Suprapubic skin (tissue), 4 donors: ENCODE data around the gene TRPV4. TPM values are rescaled to one million over a fixed set of nuclear protein-coding genes. Genes with fewer than 3 reads are reported as not detected.
"Not testable (repeated sequence)": the region's sequence is repeated elsewhere in the genome, so short reads cannot be mapped to it uniquely, and the experiment has no call there.

Experiments
- DNase-seq, 2 donors: peaks; one replicate each; pipeline ENCODE4 v3.0.0-alpha.2; 2019; ENCODE audit warnings: low spot score in 2 of 2
- H3K27ac ChIP-seq: fragments of 200-600 bp; sonication (generic); one replicate; pipeline ENCODE4 v1.5.1; 2019
- H3K27me3 ChIP-seq: fragments of 200-600 bp; sonication (generic); one replicate; pipeline ENCODE4 v1.5.1; 2019
- H3K36me3 ChIP-seq: fragments of 200-600 bp; sonication (generic); one replicate; pipeline ENCODE4 v1.5.1; 2019
- H3K4me1 ChIP-seq: fragments of 200-600 bp; sonication (generic); one replicate; pipeline ENCODE4 v1.5.1; 2019
- H3K4me3 ChIP-seq: fragments of 200-600 bp; sonication (generic); one replicate; pipeline ENCODE4 v1.5.1; 2019; ENCODE audit warnings: mild to moderate bottlenecking
- H3K9me3 ChIP-seq: fragments of 200-600 bp; sonication (generic); one replicate; pipeline ENCODE4 v1.5.1; 2019
- CTCF ChIP-seq, 2 donors: fragments of 200-600 bp in 1 of 2; fragments of 450-650 bp in 1 of 2; sonication (generic) in 1 of 2; IDR thresholded peaks; one replicate each; pipeline ENCODE4 v1.5.1; 2016 to 2019; ENCODE audit warnings: antibody characterized with exemption in 2 of 2, mild to moderate bottlenecking in 1 of 2, moderate library complexity in 1 of 2
- EP300 ChIP-seq: sonication (generic); formaldehyde crosslinking; IDR thresholded peaks from one replicate; pipeline ENCODE4 v1.6.1; 2017; ENCODE audit warnings: antibody characterized with exemption
- POLR2A ChIP-seq, 2 donors: fragments of 450-650 bp; IDR thresholded peaks; one replicate each; pipeline ENCODE4 v1.6.1; 2017; ENCODE audit warnings: antibody characterized with exemption in 2 of 2, mild to moderate bottlenecking in 2 of 2, moderate library complexity in 2 of 2
- POLR2AphosphoS5 ChIP-seq, 3 donors: sonication (generic); formaldehyde crosslinking; IDR thresholded peaks; one replicate each; pipeline ENCODE4 v1.6.1; 2017; ENCODE audit warnings: antibody characterized with exemption in 3 of 3
- WGBS: methylation state at CpG from one replicate; pipeline ENCODE4 v1.1.5; 2018; 5-methylcytosine and 5-hydroxymethylcytosine counted together
- total RNA-seq, 4 donors: library from RNA; depleted of rRNA; stranded (reverse); fragments of >200 nt; gene quantifications; one replicate each; pipeline ENCODE4 v1.1.0, GENCODE V29; 2016

The TRPV4 gene
- total RNA-seq, 4 donors from 2014 or later, result 4.0 to 11.9 (median 5.4) TPM

GRCh38 chr12:109863847-109864712, 30.9 kb upstream of the TRPV4 start:
- no peak for DNase-seq
- Histone ChIP-seq H3K36me3 (peaks cover 5% of the 10 kb centered on the region), H3K4me1 (peaks cover 50% of the 10 kb centered on the region), H3K9me3 (no peaks in the 10 kb centered on the region), H3K4me3 (no peak overlapping the region), H3K27me3 (no peaks in the 10 kb centered on the region), H3K27ac (peak overlapping the region; percentile 82)
- TF ChIP-seq CTCF (IDR thresholded peaks at IDR 0.05) (no peak), EP300 (no peak), POLR2AphosphoS5 (IDR thresholded peaks at IDR 0.05) (peak in 1 of 3 donors; percentile 34)
- WGBS, result 67% methylated on average over 7 of the region's 9 CpGs

DNA sequence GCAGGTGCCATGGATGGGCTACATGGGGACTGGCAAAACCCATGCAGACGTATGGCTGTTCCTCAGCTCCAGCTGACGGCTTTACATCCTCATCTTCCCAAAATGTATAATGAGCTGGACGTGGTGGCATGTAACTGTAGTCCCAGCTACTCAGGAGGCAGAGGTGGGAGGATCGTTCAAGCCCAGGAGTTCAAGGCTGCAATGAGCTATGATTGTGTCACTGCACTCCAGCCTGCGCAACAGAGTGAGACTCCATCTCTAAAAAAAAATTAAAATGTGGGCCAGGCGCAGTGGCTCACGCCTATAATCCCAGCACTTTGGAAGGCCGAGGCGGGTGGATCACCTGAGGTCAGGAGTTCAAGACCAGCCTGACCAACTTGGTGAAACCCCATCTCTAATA, 29.3 kb upstream of the TRPV4 start:
- DNase-seq, H3K27me3 ChIP-seq, H3K27ac ChIP-seq, H3K9me3 ChIP-seq, H3K4me3 ChIP-seq: not testable (repeated sequence)
- 89% methylated on average over 9 of the region's 9 CpGs for WGBS
- peaks cover 17% of the 10 kb centered on the region for H3K36me3 ChIP-seq
- peaks cover 45% of the 10 kb centered on the region for H3K4me1 ChIP-seq

DNA sequence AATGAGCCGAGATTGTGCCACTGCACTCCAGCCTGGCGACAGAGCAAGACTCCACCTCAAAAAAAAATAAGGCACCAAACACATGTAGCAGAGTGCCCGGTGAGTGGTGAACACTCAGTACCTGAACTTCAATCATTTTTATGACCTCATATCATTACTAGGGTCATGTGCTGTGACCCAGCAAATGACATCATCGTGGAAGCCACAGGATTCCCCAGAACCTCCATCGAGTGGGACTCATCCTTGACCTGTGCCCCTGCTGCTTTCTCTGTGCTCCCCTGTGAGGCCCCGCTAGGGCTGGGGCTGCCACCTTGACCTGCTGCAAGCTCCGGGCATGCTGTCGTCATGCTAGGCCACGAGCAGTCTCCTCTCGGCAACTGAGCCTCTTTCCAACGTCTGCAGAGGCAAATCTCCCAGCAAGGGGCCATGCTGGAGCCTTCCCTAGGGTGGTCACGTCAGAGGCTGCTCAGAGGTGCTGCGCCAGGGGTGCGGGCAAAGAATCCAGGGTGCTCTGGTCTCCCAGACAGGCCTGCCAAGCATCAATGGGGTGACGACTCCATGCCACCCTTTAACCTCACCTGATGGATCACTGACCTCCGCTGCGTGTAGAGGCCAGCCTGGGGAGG, 28.6 kb upstream of the TRPV4 start:
- no peak for DNase-seq
- TF ChIP-seq CTCF (IDR thresholded peaks at IDR 0.05) (no peak), POLR2A (IDR thresholded peaks at IDR 0.05) (no peak), EP300 (no peak), POLR2AphosphoS5 (IDR thresholded peaks at IDR 0.05) (no peak)
- Histone ChIP-seq H3K27me3 (no peaks in the 10 kb centered on the region), H3K4me1 (peaks cover 45% of the 10 kb centered on the region), H3K4me3 (no peak overlapping the region), H3K36me3 (peaks cover 24% of the 10 kb centered on the region), H3K9me3 (no peaks in the 10 kb centered on the region), H3K27ac (no peak overlapping the region)
- 76% methylated on average over 7 of the region's 17 CpGs for WGBS

DNA sequence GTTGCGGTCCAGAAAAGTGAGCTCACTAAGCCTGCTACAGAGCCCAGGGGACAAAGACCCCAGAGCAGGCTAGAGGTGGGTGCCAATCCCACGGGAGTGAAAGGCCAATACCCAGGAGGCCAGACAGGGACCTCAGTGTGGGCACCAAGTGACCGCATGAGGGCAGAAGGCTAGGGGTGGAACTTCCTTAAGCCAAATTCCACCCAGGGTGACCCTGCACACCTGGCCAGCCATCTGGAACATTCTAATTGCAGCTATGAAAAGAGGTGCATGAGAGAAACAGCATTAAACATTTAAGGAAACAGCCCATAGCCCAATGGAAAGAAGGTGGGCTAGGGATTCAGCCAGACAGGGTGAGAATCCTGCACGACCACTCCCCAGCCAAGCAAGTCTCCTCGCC, 27.8 kb upstream of the TRPV4 start:
- no peak for DNase-seq
- no peak overlapping the region for H3K4me3 ChIP-seq
- 99% methylated on average over 5 of the region's 5 CpGs for WGBS
- no peaks in the 10 kb centered on the region for H3K27me3 ChIP-seq
- H3K36me3 ChIP-seq, result peaks cover 32% of the 10 kb centered on the region
- peaks cover 39% of the 10 kb centered on the region for H3K4me1 ChIP-seq
- TF ChIP-seq EP300 (no peak), POLR2AphosphoS5 (IDR thresholded peaks at IDR 0.05) (no peak), POLR2A (IDR thresholded peaks at IDR 0.05) (no peak), CTCF (IDR thresholded peaks at IDR 0.05) (no peak)
- H3K27ac ChIP-seq, result no peak overlapping the region
- H3K9me3 ChIP-seq, result no peaks in the 10 kb centered on the region

- no peak for DNase-seq
- TF ChIP-seq CTCF (IDR thresholded peaks at IDR 0.05) (no peak), POLR2A (IDR thresholded peaks at IDR 0.05) (no peak), POLR2AphosphoS5 (IDR thresholded peaks at IDR 0.05) (no peak), EP300 (no peak)
- H3K4me1 ChIP-seq, result peaks cover 17% of the 10 kb centered on the region
- no peaks in the 10 kb centered on the region for H3K27me3 ChIP-seq
- 81% methylated on average over 5 of the region's 5 CpGs for WGBS
- peaks cover 55% of the 10 kb centered on the region for H3K36me3 ChIP-seq
- H3K4me3 ChIP-seq, result no peak overlapping the region
- H3K9me3 ChIP-seq, result no peaks in the 10 kb centered on the region
- no peak overlapping the region for H3K27ac ChIP-seq
Measured at GRCh38 chr12:109858764-109859163, 25.6 kb upstream of the TRPV4 start.
